BJ (cell line): ENCODE measurements around the gene SEPTIN3. TPM values are rescaled to one million over a fixed set of nuclear protein-coding genes. Genes with fewer than 3 reads are reported as not detected.

Experiments
- CTCF ChIA-PET: fragments of 350-600 bp; formaldehyde crosslinking; extraction: SDS; loops from one replicate; lab custom pipeline; 2021; ENCODE audit warnings: antibody characterized with exemption, inconsistent platforms; lab: Yijun Ruan, JAX
- POLR2A ChIA-PET: fragments of 300-600 bp; sonication (Branson Sonifier 250); formaldehyde crosslinking; extraction: SDS; loops from one replicate; lab custom pipeline; 2021; ENCODE audit warnings: antibody characterized with exemption; lab: Charles Lee
- DNase-seq: peaks from one replicate; pipeline ENCODE4 v3.0.0-alpha.2; 2011; ENCODE audit warnings: low read depth
- H3K27me3 ChIP-seq: 2 replicates; pipeline ENCODE4 v1.6.0; 2011; ENCODE audit warnings: low read length; ENCODE audit not compliant: control insufficient read depth, insufficient read depth
- H3K36me3 ChIP-seq: 2 replicates; pipeline ENCODE4 v1.5.1; 2011; ENCODE audit warnings: low read length; ENCODE audit not compliant: control insufficient read depth, insufficient read depth
- H3K4me3 ChIP-seq: 2 replicates; pipeline ENCODE4 v1.5.1; 2011; ENCODE audit warnings: low read depth, mild to moderate bottlenecking, control low read depth, low read length
- polyA plus RNA-seq: library from polyadenylated mRNA; depleted of rRNA; stranded (reverse); fragments of >200 nt; gene quantifications from 2 replicates; pipeline ENCODE4 v1.2.3, GENCODE V29; 2011
- TF ChIP-seq, protein P1 (sequence below): IDR thresholded peaks from 2 replicates; pipeline ENCODE4 v1.5.1; 2011; ENCODE audit warnings: low read depth, mild to moderate bottlenecking, control low read depth, inconsistent platforms, low read length, moderate library complexity; ENCODE audit not compliant: insufficient read depth

The SEPTIN3 gene
- polyA plus RNA-seq, 1 experiment, result 0.06 TPM

DNA sequence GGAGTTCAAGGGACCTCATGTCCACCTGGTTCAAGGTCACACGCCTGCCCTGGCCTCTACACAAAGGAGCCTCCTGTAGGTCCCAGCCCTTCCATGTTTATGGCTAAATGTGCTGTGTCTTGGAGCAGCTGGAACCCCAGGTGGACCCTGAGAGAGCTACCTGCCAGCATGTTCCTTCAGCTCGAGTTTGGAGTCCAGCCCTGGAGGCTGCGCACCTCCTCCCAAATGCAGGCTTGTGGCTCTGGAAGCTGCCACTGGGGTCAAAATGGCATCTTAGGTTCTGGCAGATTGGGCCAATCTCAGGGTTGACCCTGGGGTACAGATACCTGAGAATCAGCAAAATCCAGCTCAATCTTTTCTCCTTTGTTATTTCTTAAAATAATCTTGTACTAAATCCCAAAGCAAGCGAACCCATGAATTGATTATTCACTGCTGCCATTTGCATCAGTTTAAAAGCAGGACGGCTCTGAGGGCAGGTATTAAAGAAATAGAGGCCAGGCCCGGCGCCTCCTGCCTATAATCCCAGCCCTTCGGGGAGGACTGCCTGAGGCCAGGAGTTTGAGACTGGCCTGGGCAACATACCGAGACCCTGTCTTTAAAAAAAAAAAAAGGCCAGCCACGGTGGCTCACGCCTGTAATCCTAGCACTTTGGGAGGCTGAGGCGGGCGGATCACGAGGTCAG is 45.5 kb upstream of the SEPTIN3 start:
- H3K36me3 ChIP-seq, result no peaks in the 10 kb centered on the region
- TF ChIP-seq, protein P1, sequence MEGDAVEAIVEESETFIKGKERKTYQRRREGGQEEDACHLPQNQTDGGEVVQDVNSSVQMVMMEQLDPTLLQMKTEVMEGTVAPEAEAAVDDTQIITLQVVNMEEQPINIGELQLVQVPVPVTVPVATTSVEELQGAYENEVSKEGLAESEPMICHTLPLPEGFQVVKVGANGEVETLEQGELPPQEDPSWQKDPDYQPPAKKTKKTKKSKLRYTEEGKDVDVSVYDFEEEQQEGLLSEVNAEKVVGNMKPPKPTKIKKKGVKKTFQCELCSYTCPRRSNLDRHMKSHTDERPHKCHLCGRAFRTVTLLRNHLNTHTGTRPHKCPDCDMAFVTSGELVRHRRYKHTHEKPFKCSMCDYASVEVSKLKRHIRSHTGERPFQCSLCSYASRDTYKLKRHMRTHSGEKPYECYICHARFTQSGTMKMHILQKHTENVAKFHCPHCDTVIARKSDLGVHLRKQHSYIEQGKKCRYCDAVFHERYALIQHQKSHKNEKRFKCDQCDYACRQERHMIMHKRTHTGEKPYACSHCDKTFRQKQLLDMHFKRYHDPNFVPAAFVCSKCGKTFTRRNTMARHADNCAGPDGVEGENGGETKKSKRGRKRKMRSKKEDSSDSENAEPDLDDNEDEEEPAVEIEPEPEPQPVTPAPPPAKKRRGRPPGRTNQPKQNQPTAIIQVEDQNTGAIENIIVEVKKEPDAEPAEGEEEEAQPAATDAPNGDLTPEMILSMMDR, result no peak
- CTCF ChIA-PET, result interaction anchor here (0.6 to 2.8 kb wide), 6 partner anchors 16 to 226 kb away, joined by 3 to 8 read pairs (median 4); no protein-coding TSS in a partner anchor
- H3K4me3 ChIP-seq, result no peak overlapping the region
- DNase-seq, result no peak
- POLR2A ChIA-PET, result no interaction called here
- peaks cover 10% of the 10 kb centered on the region; the same call in 1 of the 2 replicates for H3K27me3 ChIP-seq

DNA sequence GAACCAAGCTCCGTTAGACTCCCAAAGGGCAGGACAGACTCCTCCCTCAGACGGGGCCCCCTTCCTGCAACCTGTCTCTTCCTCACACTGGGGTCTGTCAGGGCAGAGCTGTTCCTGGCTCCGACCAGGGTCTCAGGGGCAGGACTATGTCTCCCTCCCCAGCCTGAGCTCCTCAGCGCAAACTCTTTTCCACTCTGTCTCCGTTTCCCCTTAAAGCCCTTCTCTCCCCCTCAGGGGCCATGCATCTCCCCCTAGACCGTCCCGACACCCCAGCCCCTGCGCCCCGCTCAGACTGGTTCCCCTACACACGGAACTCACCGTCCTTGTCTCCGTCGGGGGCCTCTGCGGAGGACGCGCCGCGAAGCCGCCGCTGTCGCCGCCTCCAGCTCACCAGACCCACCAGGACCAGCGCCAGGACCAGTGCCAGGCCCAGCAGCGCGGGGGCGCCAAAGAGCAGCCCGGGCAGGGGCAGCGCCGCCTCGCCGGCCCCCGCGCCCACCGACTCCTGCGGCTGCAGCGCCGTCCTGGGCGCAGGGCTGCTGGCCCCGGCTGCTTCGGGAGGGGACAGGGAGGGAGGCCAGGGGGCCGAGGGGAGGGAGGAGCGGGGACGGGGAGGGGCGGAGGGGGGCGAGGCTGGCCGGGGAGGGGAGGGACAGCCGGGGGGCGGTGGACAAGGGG is 43.3 kb upstream of the SEPTIN3 start:
- peaks cover 10% of the 10 kb centered on the region; the same call in 1 of the 2 replicates for H3K27me3 ChIP-seq
- peak overlapping the region; percentile 33 for H3K4me3 ChIP-seq
- CTCF ChIA-PET, result interaction anchor here (0.6 to 4.8 kb wide), 18 partner anchors 8 to 830 kb away, joined by 3 to 40 read pairs (median 4); partner anchors contain the start of genes CCDC134, CENPM and SHISA8
- no peaks in the 10 kb centered on the region for H3K36me3 ChIP-seq
- no peak for DNase-seq
- POLR2A ChIA-PET, result interaction anchor here (0.5 kb wide), 1 partner anchor 9 kb away, joined by 4 read pairs; no protein-coding TSS in a partner anchor
- TF ChIP-seq, protein P1, result peak; percentile 61

GRCh38 chr22:41927813-41928212 is 41.4 kb upstream of the SEPTIN3 start:
- TF ChIP-seq, protein P1, result no peak
- no peak overlapping the region for H3K4me3 ChIP-seq
- DNase-seq, result no peak
- H3K36me3 ChIP-seq, result no peaks in the 10 kb centered on the region
- ChIA-PET POLR2A (no interaction called here), CTCF (interaction anchor here (1.1 to 4.8 kb wide), 3 partner anchors 12 to 105 kb away, joined by 3 to 40 read pairs (median 5); partner anchors contain the start of gene CENPM)
- peaks cover 10% of the 10 kb centered on the region; the same call in 1 of the 2 replicates for H3K27me3 ChIP-seq

DNA sequence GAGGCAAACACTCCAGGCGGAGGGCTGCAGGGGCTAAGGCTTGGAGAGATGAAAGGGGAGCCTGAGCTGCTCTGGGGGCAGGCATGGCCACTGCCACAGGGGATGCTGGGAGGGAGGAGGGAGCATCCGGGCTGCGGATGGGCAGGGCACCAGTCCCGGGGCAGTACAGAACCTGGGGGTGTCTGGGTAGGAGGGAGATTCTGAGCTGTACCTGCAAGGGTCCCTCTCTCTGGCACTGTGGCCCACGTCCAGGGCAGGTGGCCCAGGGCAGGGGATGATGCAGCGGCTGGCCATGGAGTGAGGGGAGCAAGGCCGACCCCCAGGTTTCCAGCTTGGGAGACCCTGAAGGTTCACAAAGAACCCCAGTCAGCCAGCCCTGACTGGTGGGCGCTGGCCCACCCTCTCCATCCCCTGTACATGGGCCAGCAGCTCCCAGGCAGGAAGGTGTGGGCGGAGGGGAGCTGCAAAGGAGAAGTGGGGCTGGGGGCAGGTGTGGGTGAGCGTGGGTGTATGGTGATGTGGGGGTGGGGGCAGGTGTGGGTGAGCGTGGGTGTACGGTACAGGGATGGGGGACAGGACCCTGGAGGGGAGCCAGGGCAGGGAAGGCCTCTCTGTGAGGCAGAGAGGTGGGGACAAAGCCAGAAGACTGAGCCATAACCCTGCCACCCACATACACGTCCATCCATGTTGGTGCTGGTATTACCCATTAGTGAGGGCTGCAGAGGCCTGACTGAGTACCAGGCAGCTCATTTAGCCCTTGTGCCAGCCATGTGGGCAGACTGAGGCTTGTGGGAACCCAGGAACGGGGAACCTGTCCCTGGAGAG is 40.4 kb upstream of the SEPTIN3 start:
- TF ChIP-seq, protein P1, result no peak
- ChIA-PET POLR2A (no interaction called here), CTCF (interaction anchor here (1.7 to 4.8 kb wide), 2 partner anchors 11 to 106 kb away, joined by 5 to 40 read pairs; no protein-coding TSS in a partner anchor)
- Histone ChIP-seq H3K27me3 (peaks cover 8% of the 10 kb centered on the region; the same call in 1 of the 2 replicates), H3K36me3 (no peaks in the 10 kb centered on the region), H3K4me3 (no peak overlapping the region)
- DNase-seq, result no peak
